ENCODE data around the gene JAG2.
"Not testable (repeated sequence)": the region's sequence is repeated elsewhere in the genome, so short reads cannot be mapped to it uniquely, and the experiment has no call there.

JAG2 gene

DNA sequence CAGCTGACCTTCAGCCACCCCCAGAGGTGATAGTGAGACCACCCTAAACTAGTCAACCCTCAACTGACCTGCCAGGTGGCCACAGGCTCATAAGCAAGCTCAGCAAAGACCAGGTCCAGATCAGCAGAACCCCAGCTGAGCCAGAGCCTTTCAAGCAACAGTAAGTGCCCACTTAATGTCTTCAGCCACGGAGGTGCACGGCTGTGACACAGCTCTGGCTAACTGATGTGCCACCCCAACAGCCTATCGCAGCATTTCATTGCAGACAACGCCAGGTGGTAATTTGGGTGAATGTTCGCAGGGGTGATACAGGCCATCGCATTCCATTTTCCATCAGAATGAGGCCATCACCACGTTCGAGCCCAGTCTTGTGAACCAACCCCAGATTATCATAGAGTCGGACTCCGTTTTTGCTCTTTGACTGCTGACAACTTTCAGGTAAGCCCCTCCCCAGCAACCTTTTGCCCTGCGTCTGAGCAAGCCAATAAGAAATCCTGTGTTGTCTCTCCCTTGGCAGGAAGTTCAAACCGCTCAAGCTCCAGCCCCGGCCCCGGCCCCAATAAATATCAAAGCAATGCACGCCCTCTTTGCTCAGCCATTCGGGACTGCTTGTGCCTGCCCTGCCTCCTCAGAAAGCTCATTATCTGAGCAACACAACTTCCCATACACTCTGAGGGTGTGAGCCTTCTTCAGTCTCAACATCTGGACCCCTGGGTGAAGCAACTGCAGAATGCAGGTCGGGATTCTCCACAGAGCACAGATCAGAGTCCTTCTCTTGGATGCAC lies 44.4 kb downstream of the JAG2 start:
- Mint-ChIP-seq H3K9me3 (peaks cover 5% of the 10 kb centered on the region), H3K4me3 (no peak overlapping the region), H3K4me1 (peaks cover 2% of the 10 kb centered on the region), H3K27ac (no peak overlapping the region), H3K36me3 (ENCODE audit: low read depth) (no peaks in the 10 kb centered on the region), H3K27me3 (peaks cover 27% of the 10 kb centered on the region)
- no peak for ATAC-seq
- DNase-seq = no peak

DNA sequence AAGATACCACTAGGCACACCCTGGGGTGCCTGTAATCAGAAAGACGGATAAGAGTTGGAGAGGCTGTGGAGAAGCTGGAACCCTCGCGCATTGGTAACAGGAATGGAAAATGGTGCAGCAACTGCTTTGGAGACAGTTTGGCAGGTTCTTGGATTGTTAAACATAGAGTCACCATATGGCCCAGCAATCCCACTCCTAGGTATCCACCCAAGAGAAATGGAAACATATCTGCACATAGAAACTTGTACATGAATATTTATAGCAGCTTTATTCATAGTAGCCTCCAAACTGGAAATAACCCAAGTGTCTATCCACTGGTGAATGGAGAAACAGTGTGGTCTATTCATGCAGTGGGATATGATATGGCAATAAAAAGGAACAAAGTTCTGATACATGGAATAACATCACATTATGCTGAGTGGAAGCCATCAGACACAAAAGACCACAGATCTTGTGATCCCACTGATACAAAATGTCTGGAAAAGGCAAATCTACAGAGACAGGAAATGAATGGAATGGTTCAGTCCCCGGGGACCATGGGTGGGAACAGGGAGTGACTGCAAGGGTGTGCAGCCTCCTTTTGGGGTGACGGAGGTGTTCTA lies 45.4 kb downstream of the JAG2 start:
- Mint-ChIP-seq H3K36me3 (ENCODE audit: low read depth) (no peaks in the 10 kb centered on the region), H3K9me3 (peaks cover 5% of the 10 kb centered on the region), H3K4me3 (no peak overlapping the region), H3K27ac (no peak overlapping the region), H3K27me3 (peaks cover 23% of the 10 kb centered on the region), H3K4me1 (peaks cover 2% of the 10 kb centered on the region)
- DNase-seq (no peak), ATAC-seq (no peak)

- Mint-ChIP-seq H3K4me3 (no peak overlapping the region), H3K9me3 (peaks cover 5% of the 10 kb centered on the region), H3K36me3 (ENCODE audit: low read depth) (no peaks in the 10 kb centered on the region), H3K27ac (no peak overlapping the region), H3K4me1 (peaks cover 2% of the 10 kb centered on the region), H3K27me3 (peaks cover 8% of the 10 kb centered on the region)
- ATAC-seq (no peak), DNase-seq (no peak)
Measured at GRCh38 chr14:105120056-105120455, 48.5 kb downstream of the JAG2 start.

- H3K36me3 Mint-ChIP-seq (ENCODE audit: low read depth) = no peaks in the 10 kb centered on the region
- no peak overlapping the region for H3K4me3 Mint-ChIP-seq
- peaks cover 7% of the 10 kb centered on the region for H3K27me3 Mint-ChIP-seq
- no peak overlapping the region for H3K27ac Mint-ChIP-seq
- H3K9me3 Mint-ChIP-seq = peaks cover 5% of the 10 kb centered on the region
- DNase-seq (no peak), ATAC-seq (no peak)
- peaks cover 2% of the 10 kb centered on the region for H3K4me1 Mint-ChIP-seq
Measured at GRCh38 chr14:105119408-105120025, 49.1 kb downstream of the JAG2 start.

- H3K27me3 Mint-ChIP-seq = peaks cover under 1% of the 10 kb centered on the region
- DNase-seq = no peak
- no peak for ATAC-seq
- no peak overlapping the region for H3K27ac Mint-ChIP-seq
- no peak overlapping the region for H3K4me3 Mint-ChIP-seq
- no peaks in the 10 kb centered on the region for H3K4me1 Mint-ChIP-seq
- no peaks in the 10 kb centered on the region for H3K36me3 Mint-ChIP-seq (ENCODE audit: low read depth)
- peaks cover 5% of the 10 kb centered on the region for H3K9me3 Mint-ChIP-seq
Measured at GRCh38 chr14:105118646-105119407, 49.7 kb downstream of the JAG2 start.

DNA sequence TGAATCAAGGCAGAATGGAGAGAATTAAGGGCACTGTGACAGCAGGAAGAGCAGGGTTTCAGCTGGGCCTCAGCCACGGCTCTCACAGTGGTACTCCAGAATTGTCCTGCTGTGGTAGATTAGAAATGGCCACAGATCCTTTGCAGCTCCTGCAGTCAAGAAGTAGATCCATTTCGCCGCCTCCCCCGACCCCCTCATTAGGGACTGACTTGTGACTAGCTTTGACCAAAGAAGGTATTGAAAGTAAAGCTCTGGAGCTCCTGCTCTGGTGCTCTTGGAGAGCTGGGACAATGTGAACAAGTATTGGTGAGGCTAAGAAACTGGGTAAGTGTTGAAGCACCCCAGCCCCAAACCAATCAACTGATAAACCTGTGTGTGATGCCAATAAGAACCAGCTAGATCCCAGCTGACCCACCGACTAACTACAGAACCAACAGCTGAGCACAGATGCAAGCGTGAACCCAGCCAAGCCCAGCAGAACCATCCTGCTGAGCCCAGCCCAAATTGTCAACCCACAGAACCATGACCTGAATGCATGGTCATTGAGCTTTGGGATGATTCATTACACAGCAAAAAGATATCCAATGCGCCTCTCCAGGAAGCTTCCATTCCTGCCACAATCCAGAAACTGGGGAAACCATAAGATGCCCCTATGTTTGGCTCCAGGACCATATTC lies 50.7 kb downstream of the JAG2 start:
- ATAC-seq = no peak
- H3K27me3 Mint-ChIP-seq = no peaks in the 10 kb centered on the region
- DNase-seq = no peak
- no peak overlapping the region for H3K27ac Mint-ChIP-seq
- H3K36me3 Mint-ChIP-seq (ENCODE audit: low read depth) = no peaks in the 10 kb centered on the region
- H3K4me1 Mint-ChIP-seq = no peaks in the 10 kb centered on the region
- no peak overlapping the region for H3K4me3 Mint-ChIP-seq
- peaks cover 5% of the 10 kb centered on the region for H3K9me3 Mint-ChIP-seq

DNA sequence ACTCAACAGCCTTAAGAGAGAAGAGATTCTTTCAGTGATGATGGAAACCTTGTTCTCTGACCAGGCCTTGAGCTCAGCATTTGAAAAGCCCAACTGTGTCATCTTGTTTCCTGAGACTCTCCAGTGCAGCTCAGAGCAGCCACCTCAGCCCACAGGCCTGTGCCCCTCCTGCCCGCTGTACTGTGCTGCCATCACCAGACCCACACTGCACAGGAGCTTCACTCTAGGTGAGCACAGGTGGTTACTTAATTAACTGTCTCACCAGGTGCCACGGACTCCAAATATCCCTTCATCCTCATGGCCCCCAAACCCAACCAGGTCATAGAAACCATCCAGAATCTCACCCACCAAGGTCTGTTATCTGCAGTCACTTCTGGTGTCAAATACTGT lies 51.3 kb downstream of the JAG2 start:
- no peak overlapping the region for H3K4me3 Mint-ChIP-seq
- H3K27me3 Mint-ChIP-seq = no peaks in the 10 kb centered on the region
- H3K27ac Mint-ChIP-seq = no peak overlapping the region
- DNase-seq (no peak), ATAC-seq (no peak)
- H3K9me3 Mint-ChIP-seq = peaks cover 4% of the 10 kb centered on the region
- no peaks in the 10 kb centered on the region for H3K4me1 Mint-ChIP-seq
- no peaks in the 10 kb centered on the region for H3K36me3 Mint-ChIP-seq (ENCODE audit: low read depth)

GRCh38 chr14:105116451-105117256 lies 51.9 kb downstream of the JAG2 start:
- Mint-ChIP-seq H3K9me3 (no peaks in the 10 kb centered on the region), H3K4me3 (no peak overlapping the region), H3K4me1 (no peaks in the 10 kb centered on the region), H3K27ac (no peak overlapping the region), H3K36me3 (ENCODE audit: low read depth) (no peaks in the 10 kb centered on the region), H3K27me3 (no peaks in the 10 kb centered on the region)
- ATAC-seq (no peak), DNase-seq (no peak)

GRCh38 chr14:105109243-105109642 lies 59.3 kb downstream of the JAG2 start:
- H3K27ac Mint-ChIP-seq; H3K4me3 Mint-ChIP-seq; ATAC-seq; H3K4me1 Mint-ChIP-seq; DNase-seq; H3K36me3 Mint-ChIP-seq (ENCODE audit: low read depth); H3K9me3 Mint-ChIP-seq: not testable (repeated sequence)
- peaks cover 16% of the 10 kb centered on the region for H3K27me3 Mint-ChIP-seq

DNA sequence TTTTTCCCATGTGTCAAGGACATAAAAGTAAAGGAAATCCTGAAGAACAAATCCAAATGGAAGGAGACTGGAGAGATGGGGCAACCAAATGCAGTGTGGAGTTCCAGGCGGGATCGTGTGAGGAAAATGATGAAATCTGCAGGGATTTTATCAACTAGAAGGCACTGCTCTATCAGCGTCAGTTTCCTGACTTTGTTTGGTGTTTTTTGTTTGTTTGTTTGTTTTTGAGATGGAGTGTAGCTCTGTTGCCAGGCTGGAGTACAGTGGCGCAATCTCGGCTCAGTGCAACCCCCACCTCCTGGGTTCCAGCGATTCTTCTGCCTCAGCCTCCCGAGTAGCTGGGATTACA lies 60.1 kb downstream of the JAG2 start:
- no peak overlapping the region for H3K27ac Mint-ChIP-seq
- no peaks in the 10 kb centered on the region for H3K36me3 Mint-ChIP-seq (ENCODE audit: low read depth)
- no peak for DNase-seq
- no peaks in the 10 kb centered on the region for H3K9me3 Mint-ChIP-seq
- ATAC-seq = no peak
- H3K27me3 Mint-ChIP-seq = peaks cover 24% of the 10 kb centered on the region
- no peaks in the 10 kb centered on the region for H3K4me1 Mint-ChIP-seq
- no peak overlapping the region for H3K4me3 Mint-ChIP-seq

- H3K36me3 Mint-ChIP-seq (ENCODE audit: low read depth) = no peaks in the 10 kb centered on the region
- H3K9me3 Mint-ChIP-seq = no peaks in the 10 kb centered on the region
- no peak for DNase-seq
- H3K27ac Mint-ChIP-seq = no peak overlapping the region
- H3K4me1 Mint-ChIP-seq = no peaks in the 10 kb centered on the region
- no peak for ATAC-seq
- peaks cover 25% of the 10 kb centered on the region for H3K27me3 Mint-ChIP-seq
- no peak overlapping the region for H3K4me3 Mint-ChIP-seq
Measured at GRCh38 chr14:105107781-105108515, 60.6 kb downstream of the JAG2 start.

DNA sequence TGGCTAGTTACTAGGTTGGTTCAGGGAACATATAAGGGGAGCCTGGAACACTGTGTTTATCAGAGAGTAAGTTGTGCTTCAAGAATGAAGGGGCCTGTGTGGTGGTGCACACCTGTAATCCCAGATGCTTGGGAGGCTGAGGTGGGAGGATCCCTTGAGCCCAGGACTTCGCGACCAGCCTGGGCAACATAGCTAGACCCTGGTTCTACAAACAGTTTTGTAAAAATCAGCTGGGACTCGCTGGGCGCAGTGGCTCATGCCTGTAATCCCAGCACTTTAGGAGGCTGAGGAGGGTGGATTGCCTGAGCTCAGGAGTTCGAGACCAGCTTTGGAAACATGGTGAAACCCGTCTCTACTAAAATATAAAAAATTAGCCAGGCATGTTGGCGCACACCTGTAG lies 61.2 kb downstream of the JAG2 start:
- no peak overlapping the region for H3K27ac Mint-ChIP-seq
- H3K36me3 Mint-ChIP-seq (ENCODE audit: low read depth) = no peaks in the 10 kb centered on the region
- no peaks in the 10 kb centered on the region for H3K9me3 Mint-ChIP-seq
- H3K4me3 Mint-ChIP-seq = no peak overlapping the region
- H3K27me3 Mint-ChIP-seq = peaks cover 25% of the 10 kb centered on the region
- H3K4me1 Mint-ChIP-seq = no peaks in the 10 kb centered on the region
- DNase-seq = no peak
- ATAC-seq = no peak

GRCh38 chr14:105105158-105105557 lies 63.4 kb downstream of the JAG2 start:
- no peaks in the 10 kb centered on the region for H3K4me1 Mint-ChIP-seq
- ATAC-seq (no peak), DNase-seq (no peak)
- H3K4me3 Mint-ChIP-seq = no peak overlapping the region
- no peaks in the 10 kb centered on the region for H3K9me3 Mint-ChIP-seq
- peaks cover 25% of the 10 kb centered on the region for H3K27me3 Mint-ChIP-seq
- no peak overlapping the region for H3K27ac Mint-ChIP-seq
- no peaks in the 10 kb centered on the region for H3K36me3 Mint-ChIP-seq (ENCODE audit: low read depth)

Data from activated naive CD8-positive, alpha-beta T cell treated with anti-CD3 and anti-CD28 coated beads, Interleukin-2, amount 50 U/mL, for 24 hours (primary cell).